PC-3 (cell line): ENCODE measurements around the gene DIO1. TPM values are rescaled to one million over a fixed set of nuclear protein-coding genes. Genes with fewer than 3 reads are reported as not detected.

Experiments
- ATAC-seq: fragments of 200-7000 bp; cut with Tn5 transposase; 2 replicates; pipeline ENCODE4 v1.9.1; 2020; ENCODE audit warnings: mild to moderate bottlenecking, moderate library complexity
- BruUV-seq: library from RNA; stranded (reverse); fragments of 400-500 nt; replicated peaks from 2 replicates; lab custom pipeline; 2021; lab: Mats Ljungman, UMichigan
- CTCF ChIA-PET: fragments of 300-600 bp; sonication (Branson Sonifier 250); formaldehyde crosslinking; loops from one replicate; lab custom pipeline; 2022; ENCODE audit warnings: antibody characterized with exemption; lab: Charles Lee
- POLR2A ChIA-PET: fragments of 300-600 bp; sonication (Branson Sonifier 250); formaldehyde crosslinking; loops from one replicate; lab custom pipeline; 2022; ENCODE audit warnings: antibody characterized with exemption; ENCODE audit not compliant: unreplicated experiment; lab: Charles Lee
- DNase-seq: peaks from one replicate; pipeline ENCODE4 v3.0.0-alpha.2; 2015
- H2AFZ ChIP-seq: fragments of 300-600 bp; sonication (generic); 2 replicates; pipeline ENCODE4 v1.6.0; 2016; ENCODE audit warnings: antibody characterized with exemption, low read length
- H3F3A ChIP-seq: fragments of 300-600 bp; sonication (generic); one replicate; pipeline ENCODE4 v1.6.0; 2017; ENCODE audit warnings: antibody characterized with exemption, low read length, control low read depth, mild to moderate bottlenecking; ENCODE audit not compliant: unreplicated experiment
- H3K27ac ChIP-seq: fragments of 300-600 bp; sonication (generic); 2 replicates; pipeline ENCODE4 v1.5.1; 2016; ENCODE audit warnings: mild to moderate bottlenecking, low read length
- H3K27me3 ChIP-seq: fragments of 300-600 bp; sonication (generic); 2 replicates; pipeline ENCODE4 v1.6.1; 2016; ENCODE audit warnings: low read length, mixed read lengths
- H3K36me3 ChIP-seq: fragments of 300-600 bp; sonication (generic); 2 replicates; pipeline ENCODE4 v1.6.1; 2016; ENCODE audit warnings: low read depth, mixed run types, low read length, mixed read lengths
- H3K4me1 ChIP-seq: fragments of 300-600 bp; sonication (generic); 2 replicates; pipeline ENCODE4 v1.5.1; 2016; ENCODE audit warnings: low read length; ENCODE audit not compliant: insufficient read depth
- H3K4me2 ChIP-seq: fragments of 300-600 bp; sonication (generic); 2 replicates; pipeline ENCODE4 v1.6.0; 2016; ENCODE audit warnings: low read length
- H3K4me3 ChIP-seq: fragments of 300-600 bp; sonication (generic); 2 replicates; pipeline ENCODE4 v1.5.1; 2016; ENCODE audit warnings: mild to moderate bottlenecking, low read length, mixed read lengths
- H3K79me2 ChIP-seq: fragments of 300-600 bp; sonication (generic); 2 replicates; pipeline ENCODE4 v1.6.1; 2017; ENCODE audit warnings: low read length, mixed read lengths
- H3K9ac ChIP-seq: fragments of 300-600 bp; sonication (generic); 2 replicates; pipeline ENCODE4 v1.6.0; 2016; ENCODE audit warnings: mild to moderate bottlenecking, low read length
- H3K9me2 ChIP-seq: fragments of 300-600 bp; sonication (generic); replicated peaks from 2 replicates; pipeline ENCODE4 v1.6.1; 2016; ENCODE audit warnings: mixed run types, low read length, mixed read lengths
- H3K9me3 ChIP-seq: fragments of 300-600 bp; sonication (generic); 2 replicates; pipeline ENCODE4 v1.6.1; 2016; ENCODE audit warnings: low read length, mixed read lengths
- H4K20me1 ChIP-seq: fragments of 300-600 bp; sonication (generic); 2 replicates; pipeline ENCODE4 v1.6.1; 2016; ENCODE audit warnings: low read length, mixed read lengths
- CTCF ChIP-seq: fragments of 300-600 bp; sonication (generic); conservative IDR thresholded peaks from 2 replicates; pipeline ENCODE4 v1.5.1; 2017; ENCODE audit warnings: antibody characterized with exemption, low read depth, mild to moderate bottlenecking, low read length
- EZH2 ChIP-seq: fragments of 300-600 bp; sonication (generic); IDR thresholded peaks from one replicate; pipeline ENCODE4 v1.6.1; 2017; ENCODE audit warnings: antibody characterized with exemption, mild to moderate bottlenecking, low read length; ENCODE audit not compliant: unreplicated experiment
- EZH2phosphoT487 ChIP-seq: fragments of 300-600 bp; sonication (generic); IDR thresholded peaks from 2 replicates; pipeline ENCODE4 v1.6.1; 2018; ENCODE audit warnings: mild to moderate bottlenecking, antibody characterized with exemption, low read length, borderline replicate concordance
- intact Hi-C: fragments of 100-400 bp; cut with micrococcal nuclease; formaldehyde crosslinking; loops from 2 replicates; pipeline ENCODE4 v1.9.0; 2023
- total RNA-seq: library from RNA; depleted of rRNA; stranded (reverse); fragments of >200 nt; gene quantifications from 2 replicates; pipeline ENCODE4 v1.2.3, GENCODE V29; 2014

Gene DIO1
- total RNA-seq, 1 experiment from 2014 or later: not detected

DNA sequence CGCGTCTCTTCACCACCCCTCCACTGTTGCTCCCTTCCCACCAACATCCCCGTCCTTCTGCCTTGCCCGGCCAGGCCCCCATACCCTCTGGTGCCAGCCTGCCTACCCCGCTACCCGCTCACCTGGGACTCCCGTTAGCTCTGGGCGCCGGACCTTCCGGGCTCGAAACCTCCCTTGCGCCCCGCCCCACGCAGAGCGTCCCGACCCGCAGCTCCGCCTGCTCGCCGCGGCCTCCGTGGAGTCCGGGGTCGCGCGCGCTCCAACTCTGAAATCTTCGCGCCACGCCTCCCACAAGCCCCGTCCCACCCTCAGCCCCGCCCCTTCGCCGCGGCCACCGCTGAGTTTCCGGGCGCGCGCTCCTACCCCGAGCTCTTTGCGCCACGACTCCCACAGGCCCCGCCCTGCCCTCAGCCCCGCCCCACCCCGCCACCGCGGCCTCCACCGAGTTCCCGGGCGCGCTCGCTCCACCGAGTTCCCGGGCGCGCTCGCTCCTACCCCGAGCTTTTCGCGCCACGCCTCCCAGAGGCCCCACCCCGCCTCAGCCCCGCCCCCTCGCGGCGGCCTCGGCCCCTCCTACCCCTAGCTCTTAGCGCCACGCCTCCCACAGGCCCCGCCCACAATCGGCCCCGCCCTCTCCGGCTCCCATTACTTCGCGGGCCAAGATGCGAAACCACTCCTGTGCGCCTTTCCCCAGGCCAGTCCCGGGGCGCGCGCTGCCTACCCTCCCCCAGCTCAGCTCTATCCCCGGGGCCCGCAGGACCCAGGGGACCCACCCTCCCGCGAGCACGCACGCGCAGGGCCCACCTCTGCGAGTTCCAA, 51.7 kb downstream of the DIO1 start, which contains the start of gene IFT25:
TSS of gene IFT25 (minus strand) at position 267 of the 819 bp plus-strand sequence. CDS start 5,617 bp downstream, outside the sequence.
- peak; percentile 74 for ATAC-seq
- Histone ChIP-seq H3K4me3 (peak within 1 kb of the TSS; percentile 96), H4K20me1 (no peaks in the 10 kb centered on the region), H3K79me2 (peaks cover 66% of the 10 kb centered on the region), H3K9me3 (no peaks in the 10 kb centered on the region), H3F3A (peaks cover 7% of the 10 kb centered on the region), H3K4me1 (peaks cover 46% of the 10 kb centered on the region), H2AFZ (peak within 1 kb of the TSS; percentile 94), H3K4me2 (peak within 1 kb of the TSS; percentile 87), H3K36me3 (no peaks in the 10 kb centered on the region), H3K9ac (peak within 1 kb of the TSS; percentile 66), H3K27me3 (no peaks in the 10 kb centered on the region), H3K9me2 (no peaks in the 10 kb centered on the region), H3K27ac (peak within 1 kb of the TSS; percentile 23; the same call in 1 of the 2 replicates)
- TF ChIP-seq EZH2phosphoT487: no peak
- no peak for TF ChIP-seq CTCF
- no peak for TF ChIP-seq EZH2
- ChIA-PET POLR2A (interaction anchor here (0.5 to 1.0 kb wide), 9 partner anchors 24 to 727 kb away, joined by 3 to 28 read pairs (median 5); partner anchors contain the start of gene YIPF1), CTCF (interaction anchor here (0.5 to 1.2 kb wide), 5 partner anchors 14 to 543 kb away, joined by 3 to 20 read pairs (median 5); no protein-coding TSS in a partner anchor)
- intact Hi-C loops: loop anchor here (2.0 to 5.0 kb wide), 2 partner anchors 55 to 107 kb away; partner anchors contain the start of genes TCEANC2 and TMEM59
- peak; percentile 95 for DNase-seq
- no TSS peak for BruUV-seq

DNA sequence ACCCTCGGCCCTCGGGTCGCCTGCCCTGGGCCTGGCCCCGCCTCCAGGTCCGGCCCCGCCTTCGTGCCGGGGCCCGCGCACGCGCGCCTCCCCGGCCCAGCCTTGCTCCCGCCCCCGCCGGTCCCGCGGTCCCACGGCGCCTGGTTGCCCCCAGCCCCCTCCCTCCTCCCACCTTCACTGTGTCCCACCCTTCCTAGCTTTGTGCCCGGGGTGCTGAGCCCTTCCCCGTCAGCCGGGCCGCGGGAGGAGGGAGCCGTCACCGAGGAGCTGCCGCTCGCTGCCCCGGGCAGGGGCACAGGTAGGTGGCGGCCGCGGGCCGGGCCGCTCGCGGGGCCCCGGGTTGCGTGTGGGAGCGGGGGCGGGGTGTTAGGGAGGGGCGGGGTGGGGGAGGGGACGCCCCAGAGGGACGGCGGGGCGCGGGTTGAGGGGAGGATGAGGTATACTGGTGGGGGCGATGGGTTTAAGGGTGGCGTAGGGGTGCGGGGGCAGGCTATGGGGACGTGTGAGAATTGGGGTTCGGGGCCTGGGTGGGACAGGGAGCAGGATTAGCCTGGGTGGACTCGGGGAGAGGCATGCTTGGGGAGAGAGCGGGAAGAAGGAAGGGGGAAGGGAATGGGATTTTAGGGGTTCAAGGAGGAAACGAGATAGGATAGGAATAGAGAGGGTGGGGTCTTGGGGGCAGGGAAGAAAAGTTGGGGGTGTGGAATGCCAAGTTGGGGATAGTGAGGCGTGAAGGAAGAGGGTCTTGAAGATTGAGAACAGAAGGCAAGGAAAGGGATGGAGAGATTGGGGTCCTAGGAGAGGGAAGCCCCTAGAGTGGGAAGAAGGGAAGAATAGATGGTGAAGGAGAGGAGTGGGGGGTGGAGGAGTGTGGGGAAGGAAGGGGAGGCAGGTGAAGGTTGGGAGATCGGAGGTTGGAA, 52.5 kb downstream of the DIO1 start, which contains the start of gene LRRC42:
TSS of gene LRRC42 (plus strand) at position 99 of the 920 bp plus-strand sequence. CDS start 5,650 bp downstream, outside the sequence.
- Histone ChIP-seq H3K4me3 (peak within 1 kb of the TSS; percentile 96), H3K27ac (peak within 1 kb of the TSS; percentile 23; the same call in 1 of the 2 replicates), H4K20me1 (no peaks in the 10 kb centered on the region), H3K9ac (peak within 1 kb of the TSS; percentile 66), H3K4me1 (peaks cover 45% of the 10 kb centered on the region), H2AFZ (peak within 1 kb of the TSS; percentile 94), H3K4me2 (peak within 1 kb of the TSS; percentile 87), H3K79me2 (peaks cover 62% of the 10 kb centered on the region), H3F3A (peaks cover 7% of the 10 kb centered on the region), H3K36me3 (no peaks in the 10 kb centered on the region), H3K9me2 (no peaks in the 10 kb centered on the region), H3K9me3 (no peaks in the 10 kb centered on the region), H3K27me3 (no peaks in the 10 kb centered on the region)
- ChIA-PET POLR2A (interaction anchor here (0.6 to 1.0 kb wide), 5 partner anchors 37 to 727 kb away, joined by 3 to 28 read pairs (median 4); no protein-coding TSS in a partner anchor), CTCF (interaction anchor here (0.5 to 1.3 kb wide), 5 partner anchors 13 to 542 kb away, joined by 3 to 20 read pairs (median 4); no protein-coding TSS in a partner anchor)
- intact Hi-C loops: loop anchor here (5.0 kb wide), 1 partner anchor 106 kb away; the partner anchor contains the start of genes TCEANC2 and TMEM59
- ATAC-seq (peak; percentile 68), DNase-seq (no peak)
- TF ChIP-seq EZH2: no peak
- peak; percentile 24; the same call in 1 of the 2 replicates for TF ChIP-seq CTCF
- no peak for TF ChIP-seq EZH2phosphoT487
- no TSS peak for BruUV-seq
